PC-3 (cell line): Measurements from ENCODE around the gene CFAP410. TPM values are rescaled to one million over a fixed set of nuclear protein-coding genes. Genes with fewer than 3 reads are reported as not detected.

Experiments
- ATAC-seq: fragments of 200-7000 bp; cut with Tn5 transposase; 2 replicates; pipeline ENCODE4 v1.9.1; 2020; ENCODE audit warnings: mild to moderate bottlenecking, moderate library complexity
- BruUV-seq: library from RNA; stranded (reverse); fragments of 400-500 nt; replicated peaks from 2 replicates; lab custom pipeline; 2021; lab: Mats Ljungman, UMichigan
- CTCF ChIA-PET: fragments of 300-600 bp; sonication (Branson Sonifier 250); formaldehyde crosslinking; loops from one replicate; lab custom pipeline; 2022; ENCODE audit warnings: antibody characterized with exemption; lab: Charles Lee
- POLR2A ChIA-PET: fragments of 300-600 bp; sonication (Branson Sonifier 250); formaldehyde crosslinking; loops from one replicate; lab custom pipeline; 2022; ENCODE audit warnings: antibody characterized with exemption; ENCODE audit not compliant: unreplicated experiment; lab: Charles Lee
- DNase-seq: peaks from one replicate; pipeline ENCODE4 v3.0.0-alpha.2; 2015
- H2AFZ ChIP-seq: fragments of 300-600 bp; sonication (generic); 2 replicates; pipeline ENCODE4 v1.6.0; 2016; ENCODE audit warnings: antibody characterized with exemption, low read length
- H3F3A ChIP-seq: fragments of 300-600 bp; sonication (generic); one replicate; pipeline ENCODE4 v1.6.0; 2017; ENCODE audit warnings: antibody characterized with exemption, low read length, control low read depth, mild to moderate bottlenecking; ENCODE audit not compliant: unreplicated experiment
- H3K27ac ChIP-seq: fragments of 300-600 bp; sonication (generic); 2 replicates; pipeline ENCODE4 v1.5.1; 2016; ENCODE audit warnings: mild to moderate bottlenecking, low read length
- H3K27me3 ChIP-seq: fragments of 300-600 bp; sonication (generic); 2 replicates; pipeline ENCODE4 v1.6.1; 2016; ENCODE audit warnings: low read length, mixed read lengths
- H3K36me3 ChIP-seq: fragments of 300-600 bp; sonication (generic); 2 replicates; pipeline ENCODE4 v1.6.1; 2016; ENCODE audit warnings: low read depth, mixed run types, low read length, mixed read lengths
- H3K4me1 ChIP-seq: fragments of 300-600 bp; sonication (generic); 2 replicates; pipeline ENCODE4 v1.5.1; 2016; ENCODE audit warnings: low read length; ENCODE audit not compliant: insufficient read depth
- H3K4me2 ChIP-seq: fragments of 300-600 bp; sonication (generic); 2 replicates; pipeline ENCODE4 v1.6.0; 2016; ENCODE audit warnings: low read length
- H3K4me3 ChIP-seq: fragments of 300-600 bp; sonication (generic); 2 replicates; pipeline ENCODE4 v1.5.1; 2016; ENCODE audit warnings: mild to moderate bottlenecking, low read length, mixed read lengths
- H3K79me2 ChIP-seq: fragments of 300-600 bp; sonication (generic); 2 replicates; pipeline ENCODE4 v1.6.1; 2017; ENCODE audit warnings: low read length, mixed read lengths
- H3K9ac ChIP-seq: fragments of 300-600 bp; sonication (generic); 2 replicates; pipeline ENCODE4 v1.6.0; 2016; ENCODE audit warnings: mild to moderate bottlenecking, low read length
- H3K9me2 ChIP-seq: fragments of 300-600 bp; sonication (generic); replicated peaks from 2 replicates; pipeline ENCODE4 v1.6.1; 2016; ENCODE audit warnings: mixed run types, low read length, mixed read lengths
- H3K9me3 ChIP-seq: fragments of 300-600 bp; sonication (generic); 2 replicates; pipeline ENCODE4 v1.6.1; 2016; ENCODE audit warnings: low read length, mixed read lengths
- H4K20me1 ChIP-seq: fragments of 300-600 bp; sonication (generic); 2 replicates; pipeline ENCODE4 v1.6.1; 2016; ENCODE audit warnings: low read length, mixed read lengths
- CTCF ChIP-seq: fragments of 300-600 bp; sonication (generic); conservative IDR thresholded peaks from 2 replicates; pipeline ENCODE4 v1.5.1; 2017; ENCODE audit warnings: antibody characterized with exemption, low read depth, mild to moderate bottlenecking, low read length
- EZH2 ChIP-seq: fragments of 300-600 bp; sonication (generic); IDR thresholded peaks from one replicate; pipeline ENCODE4 v1.6.1; 2017; ENCODE audit warnings: antibody characterized with exemption, mild to moderate bottlenecking, low read length; ENCODE audit not compliant: unreplicated experiment
- EZH2phosphoT487 ChIP-seq: fragments of 300-600 bp; sonication (generic); IDR thresholded peaks from 2 replicates; pipeline ENCODE4 v1.6.1; 2018; ENCODE audit warnings: mild to moderate bottlenecking, antibody characterized with exemption, low read length, borderline replicate concordance
- intact Hi-C: fragments of 100-400 bp; cut with micrococcal nuclease; formaldehyde crosslinking; loops from 2 replicates; pipeline ENCODE4 v1.9.0; 2023
- total RNA-seq: library from RNA; depleted of rRNA; stranded (reverse); fragments of >200 nt; gene quantifications from 2 replicates; pipeline ENCODE4 v1.2.3, GENCODE V29; 2014

Gene CFAP410
- total RNA-seq, 1 experiment from 2014 or later, result 18.4 TPM

GRCh38 chr21:44349416-44349846, 10.2 kb upstream of the CFAP410 start:
- Histone ChIP-seq H3K9ac (no peak overlapping the region), H3K4me3 (no peak overlapping the region), H3K9me3 (no peaks in the 10 kb centered on the region), H2AFZ (no peak overlapping the region), H3K36me3 (no peaks in the 10 kb centered on the region), H3K4me1 (no peaks in the 10 kb centered on the region; the same call in 1 of the 2 replicates), H3K4me2 (no peak overlapping the region), H4K20me1 (no peaks in the 10 kb centered on the region), H3F3A (no peaks in the 10 kb centered on the region), H3K27ac (no peak overlapping the region), H3K9me2 (no peaks in the 10 kb centered on the region), H3K79me2 (no peaks in the 10 kb centered on the region), H3K27me3 (peaks cover 37% of the 10 kb centered on the region)
- POLR2A ChIA-PET, result no interaction called here
- DNase-seq (no peak), ATAC-seq (no peak)
- TF ChIP-seq EZH2phosphoT487 (no peak), EZH2 (no peak), CTCF (no peak)
- no TSS peak for BruUV-seq
- CTCF ChIA-PET, result no interaction called here
- intact Hi-C loops, result no loop called here

GRCh38 chr21:44348861-44349260, 9.7 kb upstream of the CFAP410 start:
- Histone ChIP-seq H3K9me2 (no peaks in the 10 kb centered on the region), H3K36me3 (no peaks in the 10 kb centered on the region), H3K27ac (no peak overlapping the region), H3K4me3 (no peak overlapping the region), H3K27me3 (peaks cover 37% of the 10 kb centered on the region), H4K20me1 (no peaks in the 10 kb centered on the region), H3K9me3 (no peaks in the 10 kb centered on the region), H3K9ac (no peak overlapping the region), H3K79me2 (no peaks in the 10 kb centered on the region), H3K4me2 (0 out of 2 replicates have a peak overlapping the region, but pooled peaks have one; percentile 19), H3K4me1 (no peaks in the 10 kb centered on the region; the same call in 1 of the 2 replicates), H2AFZ (peak overlapping the region; percentile 73; the same call in 1 of the 2 replicates), H3F3A (no peaks in the 10 kb centered on the region)
- intact Hi-C loops, result no loop called here
- no peak for DNase-seq
- ChIA-PET CTCF (no interaction called here), POLR2A (no interaction called here)
- BruUV-seq, result no TSS peak
- peak; percentile 14 for ATAC-seq
- TF ChIP-seq EZH2, result no peak
- TF ChIP-seq CTCF, result no peak
- TF ChIP-seq EZH2phosphoT487, result no peak

GRCh38 chr21:44347911-44348451, 8.8 kb upstream of the CFAP410 start:
- CTCF ChIA-PET, result no interaction called here
- Histone ChIP-seq H3K4me1 (no peaks in the 10 kb centered on the region; the same call in 1 of the 2 replicates), H3K4me3 (no peak overlapping the region), H2AFZ (peak overlapping the region; percentile 73), H3K36me3 (no peaks in the 10 kb centered on the region), H3K27me3 (peaks cover 33% of the 10 kb centered on the region), H3K4me2 (peak overlapping the region; percentile 19; the same call in 1 of the 2 replicates), H3K79me2 (no peaks in the 10 kb centered on the region), H3K9me3 (no peaks in the 10 kb centered on the region), H4K20me1 (no peaks in the 10 kb centered on the region), H3F3A (no peaks in the 10 kb centered on the region), H3K9ac (no peak overlapping the region), H3K27ac (no peak overlapping the region), H3K9me2 (no peaks in the 10 kb centered on the region)
- no peak for TF ChIP-seq EZH2
- TF ChIP-seq EZH2phosphoT487, result no peak
- no peak for TF ChIP-seq CTCF
- POLR2A ChIA-PET, result no interaction called here
- intact Hi-C loops, result no loop called here
- ATAC-seq (peak; percentile 43), DNase-seq (no peak)
- no TSS peak for BruUV-seq
